Measurements from ENCODE around the gene HTR4. TPM values are rescaled to one million over a fixed set of nuclear protein-coding genes. Genes with fewer than 3 reads are reported as not detected.

HTR4 gene
- total and polyA plus RNA-seq, 8 donors = 0.92 to 17.4 (median 7.6) TPM; not detected in 5

DNA sequence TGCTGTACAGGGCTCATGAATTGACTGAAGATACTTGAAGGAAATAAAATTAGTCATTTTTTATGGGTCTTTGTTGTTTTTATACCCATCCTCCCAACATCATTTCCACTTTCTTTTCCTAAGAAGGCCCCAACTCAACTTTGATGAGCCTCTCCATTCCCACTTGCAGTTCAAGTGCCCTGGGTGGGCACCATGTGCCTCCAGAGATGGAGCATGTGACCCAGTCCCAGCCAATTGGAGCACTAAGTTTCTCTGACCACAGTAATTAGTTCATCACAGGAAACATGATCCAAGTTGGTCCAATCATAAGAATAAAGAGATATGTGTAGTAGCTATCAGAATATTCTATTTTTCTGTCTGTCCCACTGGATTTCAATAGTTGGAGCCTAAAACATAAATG, 46.9 kb downstream of the HTR4 start:
- H3K4me3 ChIP-seq = no peak overlapping the region
- no peak for TF ChIP-seq POLR2AphosphoS5 (IDR thresholded peaks at IDR 0.05)
- no peak for TF ChIP-seq CTCF (IDR thresholded peaks at IDR 0.05)
- no peak for TF ChIP-seq EP300 (IDR thresholded peaks at IDR 0.05)
- no peak for TF ChIP-seq POLR2A (IDR thresholded peaks at IDR 0.05)
- no peaks in the 10 kb centered on the region for H3K4me1 ChIP-seq
- H3K27me3 ChIP-seq = no peaks in the 10 kb centered on the region
- no peak for DNase-seq
- H3K27ac ChIP-seq = no peak overlapping the region
- no peaks in the 10 kb centered on the region for H3K36me3 ChIP-seq
- intact Hi-C loops (cut with DNase I; ENCODE audit: low total_unique reads) = no loop called here
- H3K9me3 ChIP-seq = no peaks in the 10 kb centered on the region

DNA sequence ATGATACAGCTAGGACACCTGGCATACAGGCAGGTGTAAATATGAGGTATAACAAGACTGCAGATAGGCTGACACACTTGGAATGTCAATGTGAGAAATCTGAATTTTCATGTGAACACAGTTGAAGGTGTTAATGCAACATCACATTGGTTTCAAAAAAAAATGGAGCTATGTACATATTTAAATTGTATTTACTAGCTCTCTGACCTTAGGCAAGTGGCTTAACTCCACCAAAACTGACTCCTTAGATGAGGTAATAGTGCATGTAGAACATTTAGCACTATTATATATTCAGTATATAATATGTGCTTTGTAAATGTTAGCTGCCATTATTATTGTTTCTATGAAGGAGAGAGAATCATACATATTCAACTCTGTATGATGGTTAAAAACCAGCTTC, 48.0 kb downstream of the HTR4 start:
- TF ChIP-seq POLR2A (IDR thresholded peaks at IDR 0.05) (no peak), POLR2AphosphoS5 (IDR thresholded peaks at IDR 0.05) (no peak), CTCF (IDR thresholded peaks at IDR 0.05) (no peak)
- Histone ChIP-seq H3K36me3 (no peaks in the 10 kb centered on the region), H3K4me1 (no peaks in the 10 kb centered on the region), H3K4me3 (no peak overlapping the region), H3K9me3 (no peaks in the 10 kb centered on the region), H3K27me3 (no peaks in the 10 kb centered on the region), H3K27ac (no peak overlapping the region)
- DNase-seq = no peak
- intact Hi-C loops (cut with DNase I; ENCODE audit: low total_unique reads) = no loop called here

- no peaks in the 10 kb centered on the region for H3K4me1 ChIP-seq
- 89 to 100% (median 95%) methylated on average over 1 of the region's 1 CpG for WGBS, 5 donors
- intact Hi-C loops (cut with DNase I; ENCODE audit: low total_unique reads) = no loop called here
- no peak overlapping the region for H3K27ac ChIP-seq
- peaks cover 0 to 7% (median 3%) of the 10 kb centered on the region in 4 donors for H3K9me3 ChIP-seq
- H3K4me3 ChIP-seq = no peak overlapping the region
- no peaks in the 10 kb centered on the region for H3K27me3 ChIP-seq
- no peak for DNase-seq
- H3K36me3 ChIP-seq = no peaks in the 10 kb centered on the region
- TF ChIP-seq POLR2A (IDR thresholded peaks at IDR 0.05) = no peak
- TF ChIP-seq CTCF (IDR thresholded peaks at IDR 0.05) = no peak
- TF ChIP-seq POLR2AphosphoS5 (IDR thresholded peaks at IDR 0.05) = no peak
- no peak for TF ChIP-seq EP300 (IDR thresholded peaks at IDR 0.05)
These were observed 55.1 kb downstream of the HTR4 start for GRCh38 chr5:148599187-148599586.

DNA sequence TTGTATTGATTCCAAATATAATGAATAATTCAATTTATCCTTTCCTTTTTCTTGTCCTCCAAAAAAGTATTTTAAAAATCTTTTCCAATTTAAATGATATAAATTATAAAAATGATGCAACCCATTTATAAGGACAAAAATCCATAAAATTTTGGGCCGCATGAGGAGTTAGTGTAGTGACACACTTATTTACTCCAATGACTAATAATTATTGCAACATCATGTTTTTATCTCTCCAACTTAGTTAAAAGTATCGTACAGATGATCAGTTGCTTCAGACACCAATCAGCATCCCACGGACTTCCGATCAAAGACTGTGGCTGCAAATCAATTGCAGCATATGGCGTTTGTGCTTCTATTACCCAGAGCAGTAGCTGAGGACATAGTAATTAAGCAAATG, 58.6 kb downstream of the HTR4 start:
- 88 to 94% (median 93%) methylated on average over 5 of the region's 5 CpGs for WGBS, 5 donors

More for the DNA sequence above, 58.6 kb downstream of the HTR4 start:
- intact Hi-C loops (cut with DNase I; ENCODE audit: low total_unique reads) = no loop called here
- Histone ChIP-seq H3K9me3 (peaks cover 0 to 7% (median 3%) of the 10 kb centered on the region in 4 donors), H3K27me3 (no peaks in the 10 kb centered on the region), H3K36me3 (no peaks in the 10 kb centered on the region), H3K27ac (no peak overlapping the region), H3K4me1 (no peaks in the 10 kb centered on the region), H3K4me3 (no peak overlapping the region)
- TF ChIP-seq EP300 (IDR thresholded peaks at IDR 0.05) (no peak), POLR2A (IDR thresholded peaks at IDR 0.05) (no peak), CTCF (IDR thresholded peaks at IDR 0.05) (no peak), POLR2AphosphoS5 (IDR thresholded peaks at IDR 0.05) (no peak)
- no peak for DNase-seq
